ENCODE results near the gene VCX2. TPM values are rescaled to one million over a fixed set of nuclear protein-coding genes. Genes with fewer than 3 reads are reported as not detected.

Gene VCX2
- total and polyA plus RNA-seq, 2 of the 4 experiments (the other 2 are of a cell fraction), result not detected

- Histone ChIP-seq H3K27ac (ENCODE audit: insufficient read depth, low read length) (no peak overlapping the region), H3K56ac (ENCODE audit: extremely low read depth, insufficient read depth, low read length) (no peak overlapping the region), H3K9me3 (ENCODE audit: control insufficient read depth, insufficient read depth, low read length) (peaks cover 12% of the 10 kb centered on the region), H2BK15ac (ENCODE audit: low read depth, low read length) (no peak overlapping the region), H3K23ac (ENCODE audit: low read depth, low read length) (no peak overlapping the region), H3K14ac (replicated peaks; ENCODE audit: low read depth, low read length) (no peak overlapping the region), H3K18ac (ENCODE audit: low read depth, low read length) (no peak overlapping the region), H3K9ac (ENCODE audit: low read depth, low read length) (no peak overlapping the region), H2AK5ac (ENCODE audit: low read depth, low read length) (no peak overlapping the region), H3K4ac (ENCODE audit: low read depth, low read length) (no peak overlapping the region), H4K5ac (ENCODE audit: low read depth, low read length) (no peak overlapping the region), H3K4me3 (ENCODE audit: insufficient read depth, low read depth, low read length) (no peak overlapping the region), H4K20me1 (ENCODE audit: insufficient read depth, low read length) (no peaks in the 10 kb centered on the region), H3K27me3 (ENCODE audit: control insufficient read depth, insufficient read depth, low read length) (no peaks in the 10 kb centered on the region), H3K4me2 (ENCODE audit: low read depth, low read length) (no peak overlapping the region), H2BK5ac (ENCODE audit: low read depth, low read length, poor library complexity, severe bottlenecking) (no peak overlapping the region), H3K79me1 (ENCODE audit: low read depth in 1 of 2, low read length in 2 of 2) (no peaks in the 10 kb centered on the region), H4K8ac (ENCODE audit: low read depth in 2 of 2, low read length in 2 of 2) (no peak overlapping the region), H2BK120ac (ENCODE audit: low read depth, low read length) (no peak overlapping the region), H3K36me3 (ENCODE audit: control insufficient read depth, insufficient read depth, low read length) (no peaks in the 10 kb centered on the region), H2BK20ac (ENCODE audit: low read depth, low read length) (no peak overlapping the region), H4K91ac (ENCODE audit: insufficient read depth, low read depth, low read length) (no peak overlapping the region), H2AFZ (replicated peaks; ENCODE audit: low read length, poor library complexity) (no peak overlapping the region), H3K4me1 (ENCODE audit: control insufficient read depth, insufficient read depth, low read length) (no peaks in the 10 kb centered on the region), H2AK9ac (replicated peaks; ENCODE audit: low read depth, low read length, poor library complexity) (no peak overlapping the region), H3K9me1 (ENCODE audit: insufficient read depth, low read length) (no peaks in the 10 kb centered on the region)
- WGBS, 2 experiments (ENCODE audit: extremely low coverage in 2 of 2, insufficient read length in 1 of 2), result 40% methylated on average over 1 of the region's 8 CpGs; no CpG with 5 or more reads in 1 of the 2 experiments
- ATAC-seq (ENCODE audit: low read depth) (no peak), DNase-seq (no peak)
- CTCF ChIA-PET, result no interaction called here
- TF ChIP-seq ELK1 (IDR thresholded peaks at IDR 0.05; ENCODE audit: borderline replicate concordance, low read depth, low read length) (no peak), CTCF (conservative IDR thresholded peaks at IDR 0.05; ENCODE audit: low read depth, low read length) (no peak), MAZ (IDR thresholded peaks at IDR 0.05; ENCODE audit: borderline replicate concordance, low read depth, low read length) (no peak), CHD1 (IDR thresholded peaks at IDR 0.05; ENCODE audit: low read depth, low read length) (no peak), BHLHE40 (IDR thresholded peaks at IDR 0.05; ENCODE audit: low read depth, low read length) (no peak), RFX5 (IDR thresholded peaks at IDR 0.05; ENCODE audit: low read depth, low read length) (no peak), NFE2L2 (IDR thresholded peaks at IDR 0.05; ENCODE audit: low read depth, low read length) (no peak), FOS (IDR thresholded peaks at IDR 0.05; ENCODE audit: low read depth, low read length) (no peak), SMC3 (IDR thresholded peaks at IDR 0.05; ENCODE audit: low read depth, low read length) (no peak), USF2 (IDR thresholded peaks at IDR 0.05; ENCODE audit: low read depth, low read length) (no peak), MXI1 (IDR thresholded peaks at IDR 0.05; ENCODE audit: borderline replicate concordance, low read depth, low read length) (no peak), CEBPB (IDR thresholded peaks at IDR 0.05; ENCODE audit: low read depth, low read length) (no peak), RCOR1 (IDR thresholded peaks at IDR 0.05; ENCODE audit: insufficient replicate concordance, low read length) (no peak), POLR2A (IDR thresholded peaks at IDR 0.05; ENCODE audit: low read depth, low read length) (no peak)
- POLR2A ChIA-PET (ENCODE audit: unreplicated experiment), result no interaction called here
- intact Hi-C loops (cut with micrococcal nuclease) (no loop called here), in situ Hi-C loops (cut with MboI; ENCODE audit: low sequenced_read_pairs) (no loop called here), dilution Hi-C loops (cut with HindIII; ENCODE audit: low sequenced_read_pairs, unreplicated experiment) (no loop called here)
- BruUV-seq (replicated peaks), result no TSS peak
These were observed 20.0 kb upstream of the VCX2 start for GRCh38 chrX:8191022-8191421.

All from IMR-90 (cell line).